Effector memory CD8-positive, alpha-beta T cell (primary cell): ENCODE measurements around the gene PALD1.
"Not testable (repeated sequence)": the region's sequence is repeated elsewhere in the genome, so short reads cannot be mapped to it uniquely, and the experiment has no call there.

Experiments
- ATAC-seq: fragments of 150-1000 bp; cut with Tn5 transposase; replicated peaks from 2 replicates; pipeline ENCODE4 v1.10.0; 2021; ENCODE audit warnings: mild to moderate bottlenecking, moderate library complexity
- DNase-seq, 3 experiments: peaks; one replicate each; pipeline ENCODE4 v3.0.0; 2021
- H3K27ac Mint-ChIP-seq, 2 donors: one replicate each; pipeline ENCODE4 v1.8.0; 2022; ENCODE audit warnings: mild to moderate bottlenecking in 2 of 2, mixed read lengths in 2 of 2, moderate library complexity in 2 of 2
- H3K27me3 Mint-ChIP-seq, 2 donors: one replicate each; pipeline ENCODE4 v1.8.0; 2022; ENCODE audit warnings: mixed read lengths in 2 of 2
- H3K36me3 Mint-ChIP-seq: one replicate; pipeline ENCODE4 v1.8.0; 2022; ENCODE audit warnings: mild to moderate bottlenecking, moderate library complexity, mixed read lengths; ENCODE audit not compliant: insufficient read depth
- H3K4me1 Mint-ChIP-seq, 2 donors: one replicate each; pipeline ENCODE4 v1.8.0; 2022; ENCODE audit warnings: low read depth in 2 of 2, mixed read lengths in 2 of 2
- H3K4me3 Mint-ChIP-seq, 2 donors: one replicate each; pipeline ENCODE4 v1.8.0; 2022; ENCODE audit warnings: mild to moderate bottlenecking in 2 of 2, mixed read lengths in 2 of 2, moderate library complexity in 2 of 2
- H3K9me3 Mint-ChIP-seq, 2 donors: one replicate each; pipeline ENCODE4 v1.8.0; 2022; ENCODE audit warnings: mixed read lengths in 2 of 2

Gene PALD1

GRCh38 chr10:70578371-70578947 is 99.9 kb downstream of the PALD1 start:
- H3K4me1 Mint-ChIP-seq = peaks cover 50 to 53% of the 10 kb centered on the region in 2 donors

GRCh38 chr10:70579234-70580002 is 100.9 kb downstream of the PALD1 start:
- Mint-ChIP-seq H3K27ac (peak overlapping the region; percentile 81 to 90), H3K27me3 (no peaks in the 10 kb centered on the region), H3K9me3 (peaks cover 0 to 6% of the 10 kb centered on the region in 2 donors), H3K4me3 (peak overlapping the region; percentile 70 to 84), H3K4me1 (peaks cover 46 to 53% of the 10 kb centered on the region in 2 donors), H3K36me3 (peaks cover 29% of the 10 kb centered on the region)
- DNase-seq (no peak), ATAC-seq (peak; percentile 33)

More at GRCh38 chr10:70578371-70578947, 99.9 kb downstream of the PALD1 start:
- Mint-ChIP-seq H3K27ac (peak overlapping the region; percentile 81 to 90), H3K9me3 (peaks cover 0 to 6% of the 10 kb centered on the region in 2 donors), H3K36me3 (peaks cover 24% of the 10 kb centered on the region), H3K4me3 (peak overlapping the region; percentile 70 to 84), H3K27me3 (no peaks in the 10 kb centered on the region)
- ATAC-seq (peak; percentile 79), DNase-seq (peak; percentile 47 to 58 (median 57))

GRCh38 chr10:70581176-70581575 is 102.6 kb downstream of the PALD1 start:
- not testable (repeated sequence) for H3K27ac Mint-ChIP-seq, ATAC-seq, H3K9me3 Mint-ChIP-seq, H3K27me3 Mint-ChIP-seq, DNase-seq
- Mint-ChIP-seq H3K4me3 (peak overlapping the region in 1 of 2 donors; percentile 42), H3K4me1 (peaks cover 37 to 44% of the 10 kb centered on the region in 2 donors), H3K36me3 (peaks cover 27% of the 10 kb centered on the region)

- peaks cover 0 to 6% of the 10 kb centered on the region in 2 donors for H3K9me3 Mint-ChIP-seq
- H3K27me3 Mint-ChIP-seq = no peaks in the 10 kb centered on the region
- no peak overlapping the region for H3K4me3 Mint-ChIP-seq
- H3K4me1 Mint-ChIP-seq = peaks cover 21 to 33% of the 10 kb centered on the region in 2 donors
- no peak for ATAC-seq
- peaks cover 21% of the 10 kb centered on the region for H3K36me3 Mint-ChIP-seq
- DNase-seq = no peak
- H3K27ac Mint-ChIP-seq = no peak overlapping the region
These were observed 104.5 kb downstream of the PALD1 start for GRCh38 chr10:70582793-70583668.

DNA sequence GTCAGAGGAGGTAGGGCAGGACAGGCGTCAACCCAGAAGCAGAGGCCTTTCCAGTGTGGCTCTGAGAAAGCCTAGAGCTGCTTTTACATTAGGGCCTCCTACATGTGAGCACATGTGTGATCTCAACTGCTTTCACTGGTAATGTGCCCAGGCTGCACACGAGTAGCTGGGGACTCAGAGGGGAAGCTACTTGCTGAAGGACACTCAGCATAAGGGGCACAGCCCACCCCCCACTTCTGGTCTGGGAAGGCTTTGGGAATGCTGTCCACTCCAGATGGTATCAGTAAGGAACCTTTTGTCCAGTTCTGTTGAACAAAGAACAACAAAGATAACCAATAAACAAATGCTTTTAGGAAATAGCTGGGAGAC is 105.1 kb downstream of the PALD1 start:
- ATAC-seq (no peak), DNase-seq (no peak)
- H3K4me3 Mint-ChIP-seq = no peak overlapping the region
- H3K36me3 Mint-ChIP-seq = peaks cover 23% of the 10 kb centered on the region
- H3K9me3 Mint-ChIP-seq = peaks cover 0 to 6% of the 10 kb centered on the region in 2 donors
- H3K4me1 Mint-ChIP-seq = peaks cover 18 to 33% of the 10 kb centered on the region in 2 donors
- H3K27ac Mint-ChIP-seq = no peak overlapping the region
- H3K27me3 Mint-ChIP-seq = no peaks in the 10 kb centered on the region

GRCh38 chr10:70584366-70584765 is 105.8 kb downstream of the PALD1 start:
- Mint-ChIP-seq H3K4me1 (peaks cover 15 to 33% of the 10 kb centered on the region in 2 donors), H3K4me3 (no peak overlapping the region), H3K27me3 (no peaks in the 10 kb centered on the region), H3K9me3 (peaks cover 0 to 5% of the 10 kb centered on the region in 2 donors), H3K27ac (no peak overlapping the region), H3K36me3 (peaks cover 22% of the 10 kb centered on the region)
- ATAC-seq = no peak
- DNase-seq = no peak

DNA sequence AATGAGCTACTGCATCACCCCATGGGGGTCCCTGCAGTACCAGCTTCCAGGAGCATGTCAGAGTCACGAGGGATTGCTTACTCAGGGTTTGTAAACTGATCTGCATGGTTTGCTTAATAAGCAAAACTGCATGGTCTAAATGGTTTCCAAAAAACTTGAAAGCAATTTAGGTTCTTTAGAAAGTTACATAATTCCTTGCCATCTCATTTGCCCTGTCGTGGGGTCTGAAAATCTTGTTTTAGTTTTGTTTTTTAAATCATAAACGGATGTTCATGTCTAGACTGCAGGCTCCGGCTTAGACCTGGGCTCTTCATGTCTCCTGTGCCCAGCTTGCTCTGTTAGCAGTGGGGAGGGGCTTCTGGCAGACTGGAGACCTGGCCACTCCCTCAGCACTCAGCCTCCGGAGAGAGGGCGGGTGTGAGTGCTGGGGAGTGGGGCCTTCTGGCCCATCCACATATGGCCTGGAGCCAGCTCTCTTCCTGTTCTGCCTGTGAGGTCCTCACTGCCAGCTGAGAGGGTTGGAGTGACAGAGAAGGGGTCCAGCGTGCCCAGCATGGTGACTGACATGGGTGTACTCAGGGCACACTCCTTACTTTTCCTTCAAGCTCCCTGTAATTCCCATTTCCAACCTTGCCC is 106.5 kb downstream of the PALD1 start:
- ATAC-seq = no peak
- peak overlapping the region in 1 of 2 donors; percentile 29 for H3K27ac Mint-ChIP-seq

GRCh38 chr10:70585578-70586169 is 107.1 kb downstream of the PALD1 start:
- H3K27me3 Mint-ChIP-seq = no peaks in the 10 kb centered on the region

More for the DNA sequence above, 106.5 kb downstream of the PALD1 start:
- H3K4me1 Mint-ChIP-seq = peaks cover 14 to 32% of the 10 kb centered on the region in 2 donors
- H3K4me3 Mint-ChIP-seq = no peak overlapping the region
- DNase-seq = no peak
- H3K27me3 Mint-ChIP-seq = no peaks in the 10 kb centered on the region
- H3K9me3 Mint-ChIP-seq = no peaks in the 10 kb centered on the region
- H3K36me3 Mint-ChIP-seq = peaks cover 17% of the 10 kb centered on the region

GRCh38 chr10:70586348-70586930 is 107.9 kb downstream of the PALD1 start:
- DNase-seq = no peak
- no peak for ATAC-seq
- peaks cover 22 to 38% of the 10 kb centered on the region in 2 donors for H3K4me1 Mint-ChIP-seq

More at GRCh38 chr10:70585578-70586169, 107.1 kb downstream of the PALD1 start:
- ATAC-seq (no peak), DNase-seq (no peak)
- Mint-ChIP-seq H3K36me3 (peaks cover 15% of the 10 kb centered on the region), H3K9me3 (no peaks in the 10 kb centered on the region), H3K27ac (peak overlapping the region in 1 of 2 donors; percentile 29), H3K4me1 (peaks cover 16 to 33% of the 10 kb centered on the region in 2 donors), H3K4me3 (no peak overlapping the region)

DNA sequence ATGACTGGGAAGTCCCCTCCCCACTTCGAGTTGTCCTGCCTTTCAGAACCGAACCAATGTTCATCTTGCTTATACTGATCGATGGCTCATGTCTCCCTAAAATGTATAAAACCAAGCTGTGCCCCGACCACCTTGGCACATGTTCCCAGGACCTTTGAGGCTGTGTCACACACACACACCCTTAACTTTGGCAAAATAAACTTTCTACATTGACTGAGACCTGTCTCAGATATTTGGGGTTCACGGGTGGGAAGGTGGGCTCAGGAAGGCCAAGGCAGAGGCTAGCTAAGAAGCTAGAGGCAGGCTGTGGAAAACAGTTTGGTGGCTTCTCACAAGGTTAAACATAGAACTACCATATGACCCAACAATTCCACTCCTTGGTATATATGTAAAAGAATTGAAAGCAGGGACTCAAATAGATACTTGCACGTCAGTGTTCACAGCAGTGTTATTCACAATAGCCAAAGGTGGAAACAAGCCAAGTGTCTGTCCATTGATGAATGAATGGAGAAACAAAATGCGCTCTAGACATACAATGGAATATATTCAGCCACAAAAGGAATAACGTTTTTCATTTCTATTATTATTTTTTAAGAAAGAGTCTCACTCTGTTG is 108.6 kb downstream of the PALD1 start:
- Mint-ChIP-seq H3K4me1 (peaks cover 26 to 41% of the 10 kb centered on the region in 2 donors), H3K36me3 (peaks cover 23% of the 10 kb centered on the region), H3K9me3 (no peaks in the 10 kb centered on the region), H3K27me3 (no peaks in the 10 kb centered on the region), H3K4me3 (no peak overlapping the region), H3K27ac (no peak overlapping the region)
- ATAC-seq (no peak), DNase-seq (no peak)

More at GRCh38 chr10:70586348-70586930, 107.9 kb downstream of the PALD1 start:
- H3K4me3 Mint-ChIP-seq = no peak overlapping the region
- peaks cover 20% of the 10 kb centered on the region for H3K36me3 Mint-ChIP-seq
- H3K27ac Mint-ChIP-seq = peak overlapping the region in 1 of 2 donors; percentile 29
- H3K9me3 Mint-ChIP-seq = no peaks in the 10 kb centered on the region
- H3K27me3 Mint-ChIP-seq = no peaks in the 10 kb centered on the region

GRCh38 chr10:70588255-70588654 is 109.7 kb downstream of the PALD1 start:
- no peaks in the 10 kb centered on the region for H3K9me3 Mint-ChIP-seq
- peaks cover 34% of the 10 kb centered on the region for H3K36me3 Mint-ChIP-seq
- H3K4me1 Mint-ChIP-seq = peaks cover 36 to 49% of the 10 kb centered on the region in 2 donors
- H3K4me3 Mint-ChIP-seq = no peak overlapping the region
- no peak overlapping the region for H3K27ac Mint-ChIP-seq
- no peaks in the 10 kb centered on the region for H3K27me3 Mint-ChIP-seq
- ATAC-seq (no peak), DNase-seq (no peak)
